GM12875 (cell line): Measurements from ENCODE around the gene USF3.

Experiments used
- H3K4me3 ChIP-seq: one replicate; pipeline ENCODE4 v1.5.1; 2011; ENCODE audit warnings: low read depth, low read length, control low read depth
- CTCF ChIP-seq: IDR thresholded peaks from 2 replicates; pipeline ENCODE4 v1.5.1; 2011; ENCODE audit warnings: low read depth, mild to moderate bottlenecking, control low read depth, inconsistent platforms, low read length, moderate library complexity, borderline replicate concordance; ENCODE audit not compliant: insufficient read depth

USF3 gene

GRCh38 chr3:113684271-113684819 is 12.1 kb downstream of the USF3 start:
- no peak overlapping the region for H3K4me3 ChIP-seq
- no peak for TF ChIP-seq CTCF

DNA sequence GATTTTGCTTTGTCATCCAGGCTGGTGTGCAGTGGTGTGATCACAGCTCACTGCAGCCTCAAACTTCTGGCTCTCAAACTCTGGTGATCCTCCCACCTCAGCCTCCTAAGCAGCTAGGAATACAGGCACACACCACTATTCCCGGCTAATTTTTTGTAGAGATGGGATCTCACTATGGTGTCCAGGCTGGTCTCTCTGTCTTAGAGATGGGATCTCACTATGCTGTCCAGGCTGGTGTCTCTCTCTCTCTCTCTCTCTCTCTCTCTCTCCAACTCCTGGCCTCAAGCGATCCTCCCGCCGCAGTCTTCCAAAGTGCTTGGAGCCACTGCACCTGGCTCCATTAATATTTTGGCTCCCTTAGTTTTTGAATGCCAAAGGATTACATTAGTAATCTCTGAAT is 17.7 kb downstream of the USF3 start:
- no peak overlapping the region for H3K4me3 ChIP-seq
- TF ChIP-seq CTCF, result no peak

DNA sequence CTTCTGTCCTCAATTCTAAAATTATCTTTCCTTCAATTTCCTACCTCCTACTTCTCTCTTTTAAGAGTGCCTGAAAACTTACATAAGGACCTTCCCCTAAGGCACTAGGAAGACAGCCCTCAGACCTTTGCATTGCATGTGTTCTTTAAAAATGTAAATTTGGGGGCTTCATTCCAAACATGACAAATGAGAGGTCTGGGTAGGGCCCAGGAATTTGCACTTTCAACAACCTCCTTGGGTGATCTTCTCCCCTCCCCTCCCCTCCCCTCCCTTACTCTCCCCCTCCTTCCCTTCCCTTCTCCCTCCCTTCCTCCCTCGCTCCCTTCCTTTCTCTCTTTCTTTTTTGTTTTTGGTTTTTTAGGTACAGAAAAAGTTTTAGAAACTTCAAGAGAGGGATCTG is 18.7 kb downstream of the USF3 start:
- H3K4me3 ChIP-seq, result no peak overlapping the region
- no peak for TF ChIP-seq CTCF

GRCh38 chr3:113676261-113676660 is 20.2 kb downstream of the USF3 start:
- no peak for TF ChIP-seq CTCF
- H3K4me3 ChIP-seq, result no peak overlapping the region

DNA sequence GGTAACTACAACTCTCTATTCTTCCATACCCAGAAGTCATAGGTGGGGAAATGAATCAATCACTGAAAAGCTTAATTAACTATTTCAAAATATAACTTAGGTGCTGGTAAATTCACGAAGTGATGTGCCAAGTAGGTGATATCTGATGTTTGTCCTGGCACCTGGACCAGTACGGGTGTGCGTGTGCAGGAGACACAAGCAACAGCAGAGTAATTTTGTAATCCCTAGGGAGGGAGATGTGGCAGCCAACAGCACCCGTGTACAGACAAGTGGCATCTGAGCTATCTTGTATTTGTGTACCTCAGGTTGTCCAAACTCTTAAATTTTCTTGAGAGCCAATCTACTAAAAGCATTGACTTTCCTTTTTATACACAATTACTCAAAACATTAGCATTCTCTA is 22.8 kb downstream of the USF3 start:
- no peak overlapping the region for H3K4me3 ChIP-seq
- TF ChIP-seq CTCF, result no peak

DNA sequence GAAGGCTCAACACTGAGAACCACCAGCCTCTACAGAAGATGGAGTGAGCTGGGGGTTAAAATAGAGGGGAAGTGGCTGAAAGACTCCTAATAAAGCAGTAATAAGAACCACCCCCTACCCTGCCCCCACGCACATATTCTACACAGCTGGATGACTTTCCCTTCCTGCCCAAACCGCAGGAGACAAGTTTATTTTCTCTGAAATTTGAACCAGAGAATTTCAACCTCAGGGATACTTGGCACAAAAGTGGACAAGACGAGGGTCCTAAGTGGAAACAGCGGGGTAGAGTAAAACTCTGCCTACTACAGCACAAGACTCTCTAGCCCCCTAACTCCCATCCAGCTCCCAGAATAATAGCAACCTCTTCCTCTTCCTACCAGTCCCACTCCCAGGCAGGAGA is 28.4 kb downstream of the USF3 start:
- H3K4me3 ChIP-seq, result no peak overlapping the region

More for the DNA sequence above, 28.4 kb downstream of the USF3 start:
- TF ChIP-seq CTCF, result no peak
